ENCODE data around the gene CNTNAP3B. TPM values are rescaled to one million over a fixed set of nuclear protein-coding genes. Genes with fewer than 3 reads are reported as not detected.
"Not testable (repeated sequence)": the region's sequence is repeated elsewhere in the genome, so short reads cannot be mapped to it uniquely, and the experiment has no call there.

The CNTNAP3B gene
- total RNA-seq, 1 experiment from 2014 or later: 0.34 TPM

- POLR2A ChIA-PET (ENCODE audit: low non-redundant PET); BruUV-seq (replicated peaks); CTCF ChIA-PET; H3K27me3 ChIP-seq (replicated peaks; ENCODE audit: insufficient read depth, low read depth, low read length, poor library complexity); intact Hi-C loops (cut with micrococcal nuclease; ENCODE audit: unreplicated experiment); H3K4me3 ChIP-seq (ENCODE audit: low read depth, low read length, poor library complexity, severe bottlenecking); H3K4me1 ChIP-seq (ENCODE audit: insufficient read depth, low read length, poor library complexity, severe bottlenecking); H3K9me3 ChIP-seq (ENCODE audit: low read depth, low read length, poor library complexity, severe bottlenecking); DNase-seq (ENCODE audit: low spot score); H3K36me3 ChIP-seq (ENCODE audit: insufficient read depth, low read length, poor library complexity, severe bottlenecking); H3K27ac ChIP-seq (ENCODE audit: low read depth, low read length, poor library complexity, severe bottlenecking): not testable (repeated sequence)
Measured at GRCh38 chr9:42083877-42084558, 45.2 kb downstream of the CNTNAP3B start.

GRCh38 chr9:42080376-42080775 is 48.9 kb downstream of the CNTNAP3B start:
- H3K36me3 ChIP-seq (ENCODE audit: insufficient read depth, low read length, poor library complexity, severe bottlenecking); CTCF ChIA-PET; H3K9me3 ChIP-seq (ENCODE audit: low read depth, low read length, poor library complexity, severe bottlenecking); DNase-seq (ENCODE audit: low spot score); BruUV-seq (replicated peaks); H3K4me3 ChIP-seq (ENCODE audit: low read depth, low read length, poor library complexity, severe bottlenecking); intact Hi-C loops (cut with micrococcal nuclease; ENCODE audit: unreplicated experiment); POLR2A ChIA-PET (ENCODE audit: low non-redundant PET); H3K27ac ChIP-seq (ENCODE audit: low read depth, low read length, poor library complexity, severe bottlenecking); H3K4me1 ChIP-seq (ENCODE audit: insufficient read depth, low read length, poor library complexity, severe bottlenecking); H3K27me3 ChIP-seq (replicated peaks; ENCODE audit: insufficient read depth, low read depth, low read length, poor library complexity): not testable (repeated sequence)

GRCh38 chr9:42074868-42075267 is 54.4 kb downstream of the CNTNAP3B start:
- BruUV-seq (replicated peaks); H3K27me3 ChIP-seq (replicated peaks; ENCODE audit: insufficient read depth, low read depth, low read length, poor library complexity); POLR2A ChIA-PET (ENCODE audit: low non-redundant PET): not testable (repeated sequence)

GRCh38 chr9:42071026-42071425 is 58.2 kb downstream of the CNTNAP3B start:
- H3K27ac ChIP-seq (ENCODE audit: low read depth, low read length, poor library complexity, severe bottlenecking); H3K4me1 ChIP-seq (ENCODE audit: insufficient read depth, low read length, poor library complexity, severe bottlenecking); H3K27me3 ChIP-seq (replicated peaks; ENCODE audit: insufficient read depth, low read depth, low read length, poor library complexity); H3K36me3 ChIP-seq (ENCODE audit: insufficient read depth, low read length, poor library complexity, severe bottlenecking); DNase-seq (ENCODE audit: low spot score); BruUV-seq (replicated peaks); POLR2A ChIA-PET (ENCODE audit: low non-redundant PET); H3K4me3 ChIP-seq (ENCODE audit: low read depth, low read length, poor library complexity, severe bottlenecking); CTCF ChIA-PET; H3K9me3 ChIP-seq (ENCODE audit: low read depth, low read length, poor library complexity, severe bottlenecking); intact Hi-C loops (cut with micrococcal nuclease; ENCODE audit: unreplicated experiment): not testable (repeated sequence)

More at GRCh38 chr9:42074868-42075267, 54.4 kb downstream of the CNTNAP3B start:
- intact Hi-C loops (cut with micrococcal nuclease; ENCODE audit: unreplicated experiment); H3K4me3 ChIP-seq (ENCODE audit: low read depth, low read length, poor library complexity, severe bottlenecking); H3K4me1 ChIP-seq (ENCODE audit: insufficient read depth, low read length, poor library complexity, severe bottlenecking); H3K9me3 ChIP-seq (ENCODE audit: low read depth, low read length, poor library complexity, severe bottlenecking); DNase-seq (ENCODE audit: low spot score); H3K27ac ChIP-seq (ENCODE audit: low read depth, low read length, poor library complexity, severe bottlenecking); CTCF ChIA-PET; H3K36me3 ChIP-seq (ENCODE audit: insufficient read depth, low read length, poor library complexity, severe bottlenecking): not testable (repeated sequence)

- BruUV-seq (replicated peaks); POLR2A ChIA-PET (ENCODE audit: low non-redundant PET); H3K4me1 ChIP-seq (ENCODE audit: insufficient read depth, low read length, poor library complexity, severe bottlenecking); DNase-seq (ENCODE audit: low spot score); H3K4me3 ChIP-seq (ENCODE audit: low read depth, low read length, poor library complexity, severe bottlenecking); H3K27ac ChIP-seq (ENCODE audit: low read depth, low read length, poor library complexity, severe bottlenecking); intact Hi-C loops (cut with micrococcal nuclease; ENCODE audit: unreplicated experiment); CTCF ChIA-PET; H3K36me3 ChIP-seq (ENCODE audit: insufficient read depth, low read length, poor library complexity, severe bottlenecking); H3K27me3 ChIP-seq (replicated peaks; ENCODE audit: insufficient read depth, low read depth, low read length, poor library complexity); H3K9me3 ChIP-seq (ENCODE audit: low read depth, low read length, poor library complexity, severe bottlenecking): not testable (repeated sequence)
Measured at GRCh38 chr9:42070035-42070799, 59.0 kb downstream of the CNTNAP3B start.

- intact Hi-C loops (cut with micrococcal nuclease; ENCODE audit: unreplicated experiment); H3K27ac ChIP-seq (ENCODE audit: low read depth, low read length, poor library complexity, severe bottlenecking); H3K9me3 ChIP-seq (ENCODE audit: low read depth, low read length, poor library complexity, severe bottlenecking); POLR2A ChIA-PET (ENCODE audit: low non-redundant PET); BruUV-seq (replicated peaks); H3K36me3 ChIP-seq (ENCODE audit: insufficient read depth, low read length, poor library complexity, severe bottlenecking); H3K27me3 ChIP-seq (replicated peaks; ENCODE audit: insufficient read depth, low read depth, low read length, poor library complexity); H3K4me1 ChIP-seq (ENCODE audit: insufficient read depth, low read length, poor library complexity, severe bottlenecking); CTCF ChIA-PET; DNase-seq (ENCODE audit: low spot score); H3K4me3 ChIP-seq (ENCODE audit: low read depth, low read length, poor library complexity, severe bottlenecking): not testable (repeated sequence)
Measured at GRCh38 chr9:42053874-42054273, 75.4 kb downstream of the CNTNAP3B start.

- DNase-seq (ENCODE audit: low spot score); BruUV-seq (replicated peaks); intact Hi-C loops (cut with micrococcal nuclease; ENCODE audit: unreplicated experiment); H3K4me3 ChIP-seq (ENCODE audit: low read depth, low read length, poor library complexity, severe bottlenecking); H3K9me3 ChIP-seq (ENCODE audit: low read depth, low read length, poor library complexity, severe bottlenecking); H3K27me3 ChIP-seq (replicated peaks; ENCODE audit: insufficient read depth, low read depth, low read length, poor library complexity); H3K27ac ChIP-seq (ENCODE audit: low read depth, low read length, poor library complexity, severe bottlenecking); POLR2A ChIA-PET (ENCODE audit: low non-redundant PET); CTCF ChIA-PET; H3K4me1 ChIP-seq (ENCODE audit: insufficient read depth, low read length, poor library complexity, severe bottlenecking); H3K36me3 ChIP-seq (ENCODE audit: insufficient read depth, low read length, poor library complexity, severe bottlenecking): not testable (repeated sequence)
Measured at GRCh38 chr9:42050701-42051100, 78.5 kb downstream of the CNTNAP3B start.
